GM18907 (cell line): ENCODE measurements around the gene TMEM183A.

Experiments
- ATAC-seq: cut with Tn5 transposase; IDR thresholded peaks from one replicate; pipeline ENCODE4 v1.9.1; 2021; ENCODE audit warnings: mild to moderate bottlenecking, moderate library complexity; ENCODE audit not compliant: unreplicated experiment

Gene TMEM183A

DNA sequence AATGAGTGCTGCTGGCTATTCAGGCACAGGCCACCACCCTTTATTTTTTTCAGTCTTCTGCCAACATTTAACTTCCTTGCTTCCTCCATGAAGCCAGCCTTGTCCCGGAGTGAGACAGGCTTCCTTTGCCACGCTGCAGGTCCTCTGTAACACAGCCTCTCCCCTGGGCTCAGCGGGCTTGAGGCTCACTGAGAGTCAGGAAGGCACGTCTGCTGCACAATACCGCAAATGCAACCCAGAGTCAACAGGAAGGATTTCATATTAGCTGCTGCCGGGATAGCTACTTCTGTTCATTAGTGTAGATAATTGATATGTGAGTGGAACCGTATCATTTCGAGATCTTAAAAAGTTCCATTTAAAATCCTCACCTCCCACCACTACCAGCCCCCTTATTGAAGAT is 56.1 kb downstream of the TMEM183A start:
- no peak for ATAC-seq

DNA sequence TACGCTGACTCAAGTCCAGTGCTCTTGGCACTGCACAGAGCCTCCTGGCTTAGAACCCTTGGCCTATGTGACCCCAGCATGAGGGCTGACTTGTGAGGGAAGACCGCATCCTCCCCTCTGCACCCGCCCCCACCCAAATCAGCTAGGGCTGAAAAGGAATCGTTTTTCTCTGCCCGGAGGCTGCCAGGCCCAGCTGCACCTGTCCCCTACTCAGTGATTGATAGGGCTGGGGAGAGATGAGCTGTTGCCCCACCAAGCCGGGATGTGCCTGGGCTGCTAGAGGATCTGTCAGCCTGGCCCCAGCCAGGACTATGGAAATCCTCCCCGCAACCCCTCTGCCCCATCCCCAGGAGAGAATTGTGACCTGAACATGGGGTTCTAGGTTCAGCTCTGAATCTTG is 58.0 kb downstream of the TMEM183A start:
- no peak for ATAC-seq

DNA sequence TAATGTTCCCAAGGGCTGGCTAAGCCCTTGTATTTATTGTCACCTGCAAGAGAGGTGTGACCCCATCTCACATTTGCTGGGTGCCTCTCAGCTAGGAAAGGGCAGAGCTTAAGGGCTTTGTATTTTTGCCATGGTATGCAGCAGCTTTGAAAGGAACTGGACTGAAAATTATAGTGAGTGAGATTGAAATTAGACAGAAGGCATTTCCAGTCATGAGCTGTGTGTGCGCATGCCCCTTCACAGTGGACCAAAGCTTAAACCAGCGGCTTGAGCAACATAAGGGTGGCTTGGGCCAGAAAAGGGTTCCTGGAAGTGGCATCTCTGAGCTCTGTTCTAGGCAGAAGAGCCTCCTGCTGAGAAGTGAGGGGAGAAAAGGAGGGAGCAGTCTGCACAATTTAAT is 58.8 kb downstream of the TMEM183A start:
- no peak for ATAC-seq

DNA sequence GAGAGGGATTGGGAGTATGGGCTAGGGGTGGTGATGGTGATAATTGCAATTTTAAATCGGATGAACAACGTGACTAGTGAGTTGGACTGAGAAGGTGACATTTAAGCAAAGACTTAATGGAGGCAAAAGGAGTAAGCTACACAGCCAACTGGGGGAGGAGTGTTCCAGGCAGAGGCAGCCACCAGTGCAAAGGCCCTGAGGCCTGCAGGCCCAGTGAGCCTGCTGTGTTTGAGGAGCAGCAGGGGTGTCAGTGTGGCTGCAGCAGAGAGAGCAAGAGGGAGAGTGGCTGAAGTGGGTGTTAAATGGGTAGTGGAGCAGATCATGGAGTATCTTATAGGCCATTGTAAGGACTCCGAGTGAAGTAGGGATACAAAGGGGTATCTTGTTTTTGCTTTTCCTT is 59.8 kb downstream of the TMEM183A start:
- no peak for ATAC-seq

DNA sequence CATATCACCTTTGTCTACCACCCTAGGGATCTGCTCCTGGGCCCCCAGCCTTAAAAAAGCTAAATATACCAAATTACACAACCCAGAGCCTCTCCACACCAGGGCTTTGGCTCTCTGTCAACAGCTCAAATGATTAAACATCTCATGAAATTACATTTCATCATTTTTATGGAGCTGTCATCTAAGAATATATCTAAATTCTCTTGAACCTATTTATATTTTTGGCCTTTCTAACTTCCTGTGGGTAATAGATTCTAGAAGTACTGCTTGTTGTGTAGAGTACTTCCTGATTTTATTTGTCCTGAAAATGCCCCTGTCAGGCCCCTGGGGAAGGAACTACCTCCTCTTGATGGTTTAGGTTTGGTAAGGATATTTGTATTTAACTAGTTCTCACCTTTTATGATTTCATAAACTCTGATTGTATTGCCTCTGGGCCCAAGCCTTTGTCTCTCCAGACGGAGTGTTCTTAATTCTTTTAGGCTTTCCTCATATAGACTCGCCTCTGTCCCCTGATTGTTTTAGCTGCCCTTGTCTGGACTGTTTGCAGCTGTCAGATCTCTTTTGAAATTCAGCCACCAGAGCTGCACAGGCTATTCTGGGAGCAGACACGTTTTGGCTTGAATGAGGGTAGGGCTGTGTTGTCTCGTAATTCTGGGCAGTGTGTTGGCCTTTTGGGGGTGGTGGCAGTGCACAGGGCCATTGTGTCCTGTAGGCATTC is 62.0 kb downstream of the TMEM183A start:
- ATAC-seq = no peak

DNA sequence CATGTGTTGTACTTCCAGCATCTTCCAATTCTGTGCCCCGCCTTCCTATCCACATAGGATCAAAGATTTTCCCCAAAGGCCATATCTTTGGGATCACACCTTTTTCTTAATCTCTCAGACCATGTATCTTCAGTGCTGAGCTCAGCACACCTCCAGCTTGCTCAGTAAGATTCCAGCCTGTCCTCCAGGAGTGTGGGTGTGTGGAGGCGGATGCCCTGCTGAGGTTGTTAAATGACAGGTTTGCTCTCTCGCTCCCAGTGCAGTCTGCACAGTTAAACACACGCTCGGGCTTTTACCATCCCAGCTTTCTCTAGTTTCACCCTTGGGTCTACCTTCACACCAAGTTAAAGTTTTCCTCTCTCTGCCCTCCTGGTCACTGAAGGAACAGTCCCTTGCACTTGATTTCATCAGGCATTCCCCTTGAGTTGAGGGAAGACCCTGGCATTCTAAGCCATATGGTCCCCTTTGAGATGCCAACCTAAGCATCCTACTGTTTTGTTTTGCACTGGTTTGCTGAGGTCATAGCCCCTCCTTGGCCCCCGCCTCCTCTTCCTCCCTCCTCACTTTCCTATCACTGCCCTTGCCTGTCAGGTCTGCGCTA is 64.9 kb downstream of the TMEM183A start:
- ATAC-seq = no peak

DNA sequence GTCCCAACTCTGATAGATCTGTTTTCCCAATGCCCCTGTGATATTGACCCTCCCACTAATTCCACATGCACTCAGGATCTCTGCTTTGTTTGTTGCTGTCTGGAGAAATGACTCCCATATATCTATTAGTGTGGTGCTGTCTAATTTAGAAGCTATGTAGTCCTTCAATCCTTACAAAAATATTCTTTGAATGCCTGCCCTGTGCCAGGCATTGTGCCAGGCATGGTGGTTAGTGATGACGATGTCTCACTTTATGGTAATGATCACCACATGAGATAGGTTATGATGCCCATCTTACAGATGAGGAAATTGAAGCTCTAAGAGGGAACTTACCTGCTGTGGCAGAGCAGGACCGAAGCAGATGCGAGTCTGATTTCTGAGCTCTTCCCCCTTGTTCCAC is 65.7 kb downstream of the TMEM183A start:
- ATAC-seq = no peak

DNA sequence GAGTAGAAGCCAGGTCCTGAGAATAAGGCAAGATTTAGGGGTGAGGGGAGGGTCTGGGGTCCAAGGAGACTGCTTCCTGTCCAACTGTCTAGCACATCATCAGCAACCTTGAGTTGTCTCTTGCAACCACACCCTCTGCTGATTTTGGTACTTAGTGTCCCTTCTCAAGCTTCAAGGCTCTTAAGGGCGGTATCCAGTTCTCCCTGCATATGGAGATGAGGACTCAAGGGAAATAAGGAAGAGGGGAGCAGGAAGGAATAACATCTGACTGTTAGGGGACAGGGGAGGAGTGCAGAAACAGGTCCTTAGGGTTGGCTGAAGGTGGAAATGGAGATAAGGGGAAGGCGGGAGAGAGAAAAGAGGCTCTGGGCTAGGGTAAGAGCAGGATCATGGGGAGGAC is 66.3 kb downstream of the TMEM183A start:
- no peak for ATAC-seq
